Measurements from ENCODE around the gene ZIK1.
A peak's percentile ranks its signal among the peaks of the same experiment; 100 is the strongest.

The ZIK1 gene

DNA sequence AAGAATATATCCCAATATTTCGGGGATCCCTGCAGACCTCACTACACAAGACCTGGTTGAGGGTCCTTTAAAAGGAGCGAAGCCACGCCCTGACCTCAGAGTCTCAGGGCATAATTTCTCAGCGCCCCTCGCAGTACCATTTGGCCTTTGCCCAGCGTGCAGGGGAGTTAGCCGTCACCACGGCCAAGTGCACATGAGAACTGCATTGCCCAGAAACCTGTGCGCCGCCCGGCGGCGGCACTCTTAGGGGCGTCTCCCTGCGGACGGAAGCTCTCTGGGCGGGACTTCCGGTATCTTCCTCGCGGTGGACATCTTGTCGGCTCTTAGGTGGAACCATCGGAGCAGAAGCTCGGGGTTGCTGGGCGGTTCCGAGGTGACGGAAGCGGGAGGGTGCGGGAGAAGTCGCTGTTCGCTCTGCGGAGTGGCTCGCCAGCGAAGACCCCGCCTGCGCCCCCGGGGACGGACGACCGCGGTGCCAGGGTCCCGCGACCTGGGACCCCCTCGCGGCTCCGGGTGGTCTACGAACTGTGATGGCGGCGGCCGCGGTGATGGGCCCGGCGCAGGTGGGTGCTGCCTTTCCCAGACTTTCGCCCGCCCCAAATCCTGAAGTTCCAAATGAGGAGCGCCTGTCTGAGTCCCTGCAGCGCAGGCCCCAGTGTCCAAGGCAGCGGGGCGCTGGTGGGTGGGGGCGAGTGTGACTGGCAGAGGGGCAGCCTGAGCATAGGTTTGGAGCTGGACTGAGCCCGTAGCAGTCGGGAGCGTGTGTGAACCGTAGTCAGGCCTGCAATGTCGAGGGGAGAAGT, 30.2 kb downstream of the ZIK1 start, which contains the start of gene ZNF134:
Gene ZNF134, plus strand, starts transcription at position 302 of the 803 bp plus-strand sequence. CDS start 5,227 bp downstream, outside the sequence.
- DNase-seq: peak; percentile 97

GRCh38 chr19:57615346-57615745, 31.4 kb downstream of the ZIK1 start:
- DNase-seq: peak; percentile 53

GRCh38 chr19:57620673-57621348, 36.9 kb downstream of the ZIK1 start:
- peak; percentile 22 for DNase-seq

DNA sequence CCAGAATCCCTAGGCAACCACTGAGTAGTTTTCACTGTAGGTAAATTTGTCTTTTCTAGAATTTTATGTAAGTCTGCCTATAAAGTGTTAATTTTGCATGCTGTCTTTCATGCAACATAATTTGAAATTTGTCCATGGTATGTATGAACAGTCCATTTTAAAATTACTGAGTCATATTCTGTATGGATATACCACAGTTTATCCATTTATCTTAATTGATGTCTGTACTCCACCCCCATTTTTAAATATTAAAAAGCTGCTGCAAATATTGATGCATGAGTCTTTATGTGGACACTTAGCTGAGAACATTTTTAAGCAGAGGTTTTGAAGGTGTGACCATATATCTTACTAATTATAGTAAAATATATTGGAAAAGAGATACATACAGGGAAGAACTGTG, 39.1 kb downstream of the ZIK1 start:
- no peak for DNase-seq

DNA sequence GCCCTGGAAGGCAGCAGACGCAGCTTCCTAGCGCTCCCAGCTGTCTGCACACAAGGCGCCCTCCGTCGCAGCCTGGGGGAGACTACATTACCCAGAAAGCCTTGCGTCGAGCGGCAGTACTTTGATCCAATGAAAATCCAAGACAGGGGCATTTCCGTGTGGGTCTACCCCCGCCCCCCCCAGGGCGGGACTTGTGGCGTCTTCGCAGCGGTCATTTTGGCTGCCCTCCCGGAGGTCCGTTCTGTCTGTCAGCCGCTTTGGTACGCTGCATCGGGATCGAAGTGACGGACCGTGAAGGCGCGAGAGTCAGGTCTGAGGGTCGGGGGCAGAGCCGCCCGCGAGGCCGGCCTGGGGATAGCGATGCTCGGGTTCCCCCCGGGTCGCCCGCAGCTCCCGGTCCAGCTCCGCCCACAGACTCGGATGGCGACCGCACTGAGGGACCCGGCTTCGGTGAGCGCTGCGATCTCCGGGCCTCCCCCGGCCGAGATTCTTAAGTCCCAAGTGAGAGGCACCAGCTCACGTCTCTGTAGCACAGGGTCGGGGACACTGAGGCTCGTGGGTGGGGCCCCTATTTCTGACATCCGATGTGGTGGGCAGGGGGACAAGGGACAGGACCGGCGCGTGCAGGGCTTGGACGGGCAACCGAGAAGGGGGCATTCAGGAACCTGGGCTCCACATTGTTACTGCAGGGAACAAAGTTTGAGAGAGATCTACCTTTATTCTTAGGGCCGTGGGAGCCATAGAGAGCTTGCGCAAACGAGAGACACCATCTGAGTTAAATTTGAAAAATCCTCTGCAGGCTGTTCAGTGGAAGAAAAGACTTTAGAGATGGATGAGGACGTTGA, 49.3 kb downstream of the ZIK1 start, which contains the start of gene ZNF211:
Gene ZNF211, plus strand, starts transcription at position 182 of the 845 bp plus-strand sequence. Its CDS starts 179 bp downstream, at position 361.
- peak; percentile 98 for DNase-seq

DNA sequence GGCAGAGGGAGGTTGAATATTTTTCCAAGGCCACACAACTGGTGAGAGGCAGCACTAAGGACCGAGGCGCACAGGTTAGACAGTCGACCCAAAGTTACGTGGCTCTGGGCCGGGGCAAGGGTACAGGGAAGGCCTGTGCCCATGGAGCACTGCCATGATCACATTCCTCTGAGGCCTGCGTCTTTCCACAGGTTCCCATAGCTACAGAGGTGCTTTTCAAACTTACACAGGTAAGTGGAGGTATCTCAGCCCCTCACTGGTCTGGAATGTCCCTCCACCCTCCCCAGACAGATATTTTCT, 49.8 kb downstream of the ZIK1 start:
- no peak for DNase-seq

GRCh38 chr19:57637379-57637778, 53.4 kb downstream of the ZIK1 start:
- no peak for DNase-seq

DNA sequence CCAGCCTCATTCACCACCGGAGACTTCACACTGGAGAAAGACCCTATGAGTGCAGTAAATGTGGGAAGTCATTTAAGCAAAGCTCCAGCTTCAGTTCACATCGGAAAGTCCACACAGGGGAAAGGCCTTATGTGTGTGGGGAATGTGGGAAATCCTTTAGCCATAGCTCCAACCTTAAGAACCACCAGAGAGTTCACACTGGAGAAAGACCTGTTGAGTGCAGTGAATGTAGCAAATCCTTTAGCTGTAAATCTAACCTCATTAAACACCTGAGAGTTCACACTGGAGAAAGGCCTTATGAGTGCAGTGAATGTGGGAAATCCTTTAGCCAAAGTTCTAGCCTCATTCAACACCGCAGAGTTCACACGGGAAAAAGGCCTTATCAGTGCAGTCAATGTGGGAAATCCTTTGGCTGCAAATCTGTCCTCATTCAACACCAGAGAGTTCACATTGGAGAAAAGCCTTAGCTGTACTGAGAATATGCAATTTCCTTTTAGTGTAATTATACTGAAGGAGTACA, 57.8 kb downstream of the ZIK1 start:
- no peak for DNase-seq

DNA sequence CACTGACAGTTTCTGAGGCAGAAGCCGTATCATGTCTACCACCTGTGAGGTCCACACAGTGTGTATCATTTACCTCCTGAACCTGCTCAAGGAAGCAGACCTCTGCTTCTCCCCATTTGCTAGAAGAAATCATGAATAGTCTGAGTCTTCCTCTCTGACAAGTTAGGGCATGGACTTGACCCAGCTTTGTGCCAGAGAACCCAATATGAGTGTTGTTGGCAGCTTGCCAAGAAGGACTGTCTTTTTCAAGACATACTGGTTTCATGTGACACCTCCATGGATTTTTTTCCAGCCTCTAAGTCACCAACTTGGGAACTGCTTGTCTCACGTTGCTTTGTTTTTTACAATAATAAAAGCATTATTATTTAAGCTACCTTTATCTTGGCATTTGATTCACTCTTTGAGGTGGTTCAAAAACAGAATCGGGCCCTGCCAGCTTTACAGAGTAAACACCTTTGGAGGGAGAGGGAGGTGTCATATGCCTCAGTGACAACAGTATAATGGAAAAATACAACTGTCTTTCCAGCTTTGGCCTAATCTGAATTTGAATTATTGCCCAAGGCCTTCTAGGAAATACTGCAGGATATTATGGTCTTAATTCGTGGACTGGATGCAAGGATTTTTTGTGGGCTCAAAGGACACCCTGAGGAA, 58.6 kb downstream of the ZIK1 start:
- DNase-seq: peak; percentile 17

All from hematopoietic multipotent progenitor cell treated with erythropoietin and hydrocortisone succinate and interleukin-3 and kit ligand, for 6 days (in vitro differentiated cells).